NB4 (cell line): ENCODE measurements around the gene RAB1B.

Source experiments
- MYC ChIP-seq: IDR thresholded peaks from 2 replicates; pipeline ENCODE4 v1.6.1; 2011; ENCODE audit warnings: low read depth, low read length
- POLR2A ChIP-seq: IDR thresholded peaks from 2 replicates; pipeline ENCODE4 v1.6.1; 2011; ENCODE audit warnings: mild to moderate bottlenecking; ENCODE audit not compliant: insufficient read length; ENCODE audit errors: extremely low read depth
- TF ChIP-seq, protein P1 (sequence below): IDR thresholded peaks from one replicate; pipeline ENCODE4 v1.5.1; 2012; ENCODE audit warnings: low read depth, low read length
- TF ChIP-seq, protein P2 (sequence below): IDR thresholded peaks from 2 replicates; pipeline ENCODE4 v1.6.1; 2011; ENCODE audit warnings: low read depth, low read length

DNA sequence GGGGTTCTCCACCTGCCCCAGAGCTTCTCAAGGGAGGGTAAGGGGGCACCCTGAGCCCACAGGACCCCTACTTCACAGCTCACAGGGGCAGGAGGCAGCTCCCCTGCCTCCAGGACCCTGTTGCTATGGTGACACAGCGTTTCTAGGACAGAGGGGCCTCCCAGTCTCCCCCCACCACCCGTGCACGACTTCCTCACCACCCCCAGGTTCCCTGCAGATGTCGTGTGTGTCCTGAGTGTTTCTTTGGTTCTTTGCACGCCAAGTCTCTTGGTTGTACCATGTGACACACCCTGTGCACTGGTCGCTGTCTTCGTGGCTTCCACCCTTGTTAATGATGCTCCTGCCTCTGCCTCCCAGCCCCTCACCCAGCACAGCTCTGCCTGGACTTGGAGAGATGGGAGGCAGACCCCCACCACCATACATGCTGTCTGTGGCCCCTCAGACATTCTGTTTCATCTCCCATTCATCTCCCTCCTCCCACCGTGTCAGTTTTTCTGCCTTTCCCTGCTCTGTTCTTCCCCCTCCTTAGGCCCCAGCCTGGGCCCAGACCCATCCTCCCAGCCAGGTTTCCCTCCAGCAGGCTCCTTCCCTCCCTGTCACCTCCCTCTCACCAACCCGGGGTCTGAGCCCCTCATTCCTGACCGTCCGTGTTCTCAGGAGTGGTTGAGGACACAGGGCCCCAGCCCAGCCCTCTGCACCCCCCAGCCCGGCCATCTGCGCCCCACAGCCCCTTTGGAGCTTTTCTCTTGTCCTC is 24.5 kb upstream of the RAB1B start:
- TF ChIP-seq, protein P1, sequence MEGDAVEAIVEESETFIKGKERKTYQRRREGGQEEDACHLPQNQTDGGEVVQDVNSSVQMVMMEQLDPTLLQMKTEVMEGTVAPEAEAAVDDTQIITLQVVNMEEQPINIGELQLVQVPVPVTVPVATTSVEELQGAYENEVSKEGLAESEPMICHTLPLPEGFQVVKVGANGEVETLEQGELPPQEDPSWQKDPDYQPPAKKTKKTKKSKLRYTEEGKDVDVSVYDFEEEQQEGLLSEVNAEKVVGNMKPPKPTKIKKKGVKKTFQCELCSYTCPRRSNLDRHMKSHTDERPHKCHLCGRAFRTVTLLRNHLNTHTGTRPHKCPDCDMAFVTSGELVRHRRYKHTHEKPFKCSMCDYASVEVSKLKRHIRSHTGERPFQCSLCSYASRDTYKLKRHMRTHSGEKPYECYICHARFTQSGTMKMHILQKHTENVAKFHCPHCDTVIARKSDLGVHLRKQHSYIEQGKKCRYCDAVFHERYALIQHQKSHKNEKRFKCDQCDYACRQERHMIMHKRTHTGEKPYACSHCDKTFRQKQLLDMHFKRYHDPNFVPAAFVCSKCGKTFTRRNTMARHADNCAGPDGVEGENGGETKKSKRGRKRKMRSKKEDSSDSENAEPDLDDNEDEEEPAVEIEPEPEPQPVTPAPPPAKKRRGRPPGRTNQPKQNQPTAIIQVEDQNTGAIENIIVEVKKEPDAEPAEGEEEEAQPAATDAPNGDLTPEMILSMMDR, result no peak
- no peak for TF ChIP-seq POLR2A
- TF ChIP-seq, protein P2, sequence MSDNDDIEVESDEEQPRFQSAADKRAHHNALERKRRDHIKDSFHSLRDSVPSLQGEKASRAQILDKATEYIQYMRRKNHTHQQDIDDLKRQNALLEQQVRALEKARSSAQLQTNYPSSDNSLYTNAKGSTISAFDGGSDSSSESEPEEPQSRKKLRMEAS, result no peak
- no peak for TF ChIP-seq MYC
